K562 (cell line): ENCODE measurements around the gene FN1. TPM values are rescaled to one million over a fixed set of nuclear protein-coding genes. Genes with fewer than 3 reads are reported as not detected.
A peak's percentile ranks its signal among the peaks of the same experiment; 100 is the strongest.

Source experiments
- ATAC-seq: fragments of 200-7000 bp; cut with Tn5 transposase; 3 replicates; pipeline ENCODE4 v1.9.1; 2020; ENCODE audit warnings: moderate library complexity
- BruUV-seq: library from RNA; stranded (reverse); fragments of 400-500 nt; replicated peaks from 2 replicates; lab custom pipeline; 2021; lab: Mats Ljungman, UMichigan
- CTCF ChIA-PET: fragments of 300-600 bp; formaldehyde crosslinking; extraction: SDS; loops from one replicate; lab custom pipeline; 2021; ENCODE audit warnings: low intra/inter-chr PET ratio; lab: Yijun Ruan, JAX
- POLR2A ChIA-PET: fragments of 300-600, 350-650 bp; sonication (Branson Sonifier 250); formaldehyde crosslinking; extraction: SDS; loops from one replicate; lab custom pipeline; 2021; ENCODE audit warnings: antibody characterized with exemption, inconsistent platforms; lab: Yijun Ruan, JAX
- DNase-seq, 4 experiments: peaks; one replicate each; pipeline versions ENCODE4 v3.0.0 to v3.0.0-alpha.2; 2011 to 2018; ENCODE audit warnings: low spot score in 3 of 4, mixed read lengths in 3 of 4; ENCODE audit errors: extremely low read depth in 1 of 4
- FAIRE-seq: peaks from 2 replicates; lab custom pipeline; 2011; peaks lifted over from hg19 to GRCh38; lab: Jason Lieb, UNC
- H2AFZ ChIP-seq: 2 replicates; pipeline ENCODE4 v1.6.0; 2011; ENCODE audit warnings: low read depth, low read length, control low read depth, inconsistent platforms
- H3K27ac ChIP-seq: fragments of 200-600 bp; 3 replicates; pipeline ENCODE4 v1.8.0; 2011; ENCODE audit warnings: low read depth, mild to moderate bottlenecking, control low read depth, inconsistent platforms, low read length, moderate library complexity, mixed read lengths; ENCODE audit errors: extremely low read depth
- H3K27me3 ChIP-seq, 2 experiments: fragments of 300-600 bp in 1 of 2; 2 replicates in 1 of 2; 3 replicates in 1 of 2; pipeline versions ENCODE4 v1.6.0 to v1.8.0; 2011; ENCODE audit warnings: inconsistent platforms in 2 of 2, low read length in 2 of 2, mild to moderate bottlenecking in 1 of 2, mixed read lengths in 1 of 2, moderate library complexity in 1 of 2; ENCODE audit not compliant: control insufficient read depth in 2 of 2, insufficient read depth in 2 of 2
- H3K36me3 ChIP-seq: fragments of 300-600 bp; 3 replicates; pipeline ENCODE4 v1.8.0; 2011; ENCODE audit warnings: mild to moderate bottlenecking, low read length, inconsistent platforms; ENCODE audit not compliant: control insufficient read depth, insufficient read depth
- H3K4me1 ChIP-seq, 2 experiments: fragments of 200-600 bp in 1 of 2; replicated peaks in 1 of 2; 2 replicates in 1 of 2; 3 replicates in 1 of 2; pipeline versions ENCODE4 v1.5.1 to v1.8.0; 2011; ENCODE audit warnings: inconsistent platforms in 2 of 2, low read length in 2 of 2, mild to moderate bottlenecking in 1 of 2, mixed read lengths in 1 of 2, moderate library complexity in 1 of 2; ENCODE audit not compliant: control insufficient read depth in 2 of 2, insufficient read depth in 2 of 2
- H3K4me2 ChIP-seq: 2 replicates; pipeline ENCODE4 v1.6.1; 2011; ENCODE audit warnings: low read length, control low read depth, inconsistent platforms, mixed read lengths; ENCODE audit not compliant: insufficient read depth
- H3K4me3 ChIP-seq: fragments of 200-600 bp; sonication (generic), shearing (Covaris generic); 2 replicates; pipeline ENCODE4 v1.5.1; 2016; ENCODE audit warnings: control low read depth, inconsistent platforms
- H3K79me2 ChIP-seq: fragments of 200-600 bp; 3 replicates; pipeline ENCODE4 v1.8.0; 2011; ENCODE audit warnings: low read length, inconsistent platforms; ENCODE audit not compliant: control insufficient read depth, insufficient read depth
- H3K9ac ChIP-seq, 2 experiments: 2 replicates each; pipeline versions ENCODE4 v1.6.0 to v1.6.1; 2011; ENCODE audit warnings: low read depth in 2 of 2, low read length in 2 of 2, control low read depth in 1 of 2, inconsistent platforms in 1 of 2, mild to moderate bottlenecking in 1 of 2, mixed read lengths in 1 of 2; ENCODE audit not compliant: insufficient read depth in 1 of 2
- H3K9me1 ChIP-seq: one replicate; pipeline ENCODE4 v1.6.0; 2011; ENCODE audit warnings: inconsistent platforms, mild to moderate bottlenecking, low read length, moderate library complexity; ENCODE audit not compliant: control insufficient read depth, insufficient read depth
- H3K9me3 ChIP-seq: replicated peaks from 2 replicates; pipeline ENCODE4 v1.5.1; 2011; ENCODE audit warnings: low read depth, low read length, inconsistent platforms; ENCODE audit not compliant: control insufficient read depth, insufficient read depth
- H4K20me1 ChIP-seq: replicated peaks from 2 replicates; pipeline ENCODE4 v1.6.1; 2011; ENCODE audit warnings: low read length, inconsistent platforms, mixed read lengths; ENCODE audit not compliant: control insufficient read depth, insufficient read depth
- HMBOX1 ChIP-seq: sonication (generic); IDR thresholded peaks from 2 replicates; pipeline ENCODE4 v1.6.1; 2016
- LEF1 ChIP-seq: fragments of 450-650 bp; IDR thresholded peaks from 2 replicates; pipeline ENCODE4 v1.6.1; 2016; ENCODE audit warnings: mild to moderate bottlenecking
- WGBS: fragments of 100-300 bp; shearing (Covaris generic); methylation state at CpG from one replicate; pipeline ENCODE4 v1.1.6; 2016; ENCODE audit warnings: low coverage, mixed read lengths; ENCODE audit not compliant: insufficient coverage; ENCODE audit errors: missing lambda C conversion rate; 5-methylcytosine and 5-hydroxymethylcytosine counted together
- in situ Hi-C: fragments of 300-500 bp; cut with MboI; formaldehyde crosslinking; loops from 4 replicates; pipeline ENCODE4 v1.15.0; 2018; ENCODE audit warnings: inconsistent platforms, mixed read lengths
- intact Hi-C: fragments of 100-400 bp; cut with micrococcal nuclease; formaldehyde crosslinking; loops from 2 replicates; pipeline ENCODE4 v1.14.2; 2022
- polyA plus RNA-seq, 8 experiments: library from polyadenylated mRNA; depleted of rRNA in 4 of 8; stranded (reverse) in 5 of 8; unstranded in 3 of 8; fragments of >200 nt; fragmentation: Nextera tagmentation in 2 of 8; fragmentation: Illumina TruSeq in 1 of 8; extraction: Ambion mirVana in 2 of 8; extraction: Trizol in 1 of 8; gene quantifications; 2 replicates each; pipeline versions ENCODE4 v1.2.1 to v1.2.3, GENCODE V29; 2011 to 2014; ENCODE audit warnings: inconsistent platforms in 1 of 8, missing spikeins in 1 of 8
- total RNA-seq, 7 experiments: library from RNA; depleted of rRNA in 6 of 7; stranded (reverse); fragments of >200 nt in 6 of 7; fragmentation: Illumina TruSeq in 2 of 7; extraction: Trizol in 2 of 7; gene quantifications; 2 replicates each; pipeline versions ENCODE4 v1.2.1 to v1.2.3, GENCODE V29; 2011 to 2021; ENCODE audit warnings: low replicate concordance in 1 of 7

Gene FN1
- total and polyA plus RNA-seq, 9 of the 15 experiments (the other 6 are each of a cell fraction or from before 2014, with no cell fraction given), result 7.4 to 19.1 (median 11.2) TPM

GRCh38 chr2:215417400-215417951 is 18.4 kb downstream of the FN1 start (continued):
- TF ChIP-seq HMBOX1, result peak; percentile 84

GRCh38 chr2:215416656-215417055 is 19.2 kb downstream of the FN1 start:
- Histone ChIP-seq H3K9ac (no peak overlapping the region), H2AFZ (no peak overlapping the region), H4K20me1 (no peaks in the 10 kb centered on the region), H3K36me3 (no peaks in the 10 kb centered on the region), H3K27ac (no peak overlapping the region), H3K9me1 (no peaks in the 10 kb centered on the region), H3K9me3 (no peaks in the 10 kb centered on the region), H3K4me2 (no peak overlapping the region), H3K27me3 (no peaks in the 10 kb centered on the region), H3K4me3 (no peak overlapping the region), H3K4me1 (peaks cover 4 to 19% of the 10 kb centered on the region in 2 experiments; a peak in 2 of 5 replicates), H3K79me2 (no peaks in the 10 kb centered on the region)
- TF ChIP-seq LEF1, result no peak
- in situ Hi-C loops, result no loop called here
- BruUV-seq, result no TSS peak
- FAIRE-seq (no peak), DNase-seq (no peak), ATAC-seq (no peak)
- ChIA-PET CTCF (no interaction called here), POLR2A (interaction anchor here (0.5 kb wide), 1 partner anchor 127 kb away, joined by 4 read pairs; no protein-coding TSS in a partner anchor)
- WGBS, result 5% methylated on average over 2 of the region's 2 CpGs
- intact Hi-C loops, result no loop called here
